H9 (cell line): ENCODE results near the gene CDKAL1. TPM values are rescaled to one million over a fixed set of nuclear protein-coding genes. Genes with fewer than 3 reads are reported as not detected.

Source experiments
- DNase-seq: peaks from one replicate; pipeline ENCODE4 v3.0.0-alpha.2; 2017
- H2AFZ ChIP-seq: one replicate; pipeline ENCODE4 v1.6.1; 2013; ENCODE audit warnings: mild to moderate bottlenecking, low read length, control low read depth, moderate library complexity
- H2AK5ac ChIP-seq: 2 replicates; pipeline ENCODE4 v1.6.1; 2013; ENCODE audit warnings: low read length, control low read depth, mixed read lengths; ENCODE audit not compliant: insufficient read length
- H2BK120ac ChIP-seq: one replicate; pipeline ENCODE4 v1.6.1; 2013; ENCODE audit warnings: low read depth, mild to moderate bottlenecking, low read length, control low read depth, inconsistent platforms; ENCODE audit not compliant: poor library complexity, severe bottlenecking
- H2BK12ac ChIP-seq: 2 replicates; pipeline ENCODE4 v1.6.1; 2013; ENCODE audit warnings: low read length, control low read depth, mixed read lengths, low read depth; ENCODE audit not compliant: insufficient read length
- H2BK15ac ChIP-seq: 2 replicates; pipeline ENCODE4 v1.6.1; 2013; ENCODE audit warnings: low read depth, low read length, control low read depth
- H2BK20ac ChIP-seq: one replicate; pipeline ENCODE4 v1.6.1; 2013; ENCODE audit warnings: low read depth, mild to moderate bottlenecking, low read length, control low read depth, inconsistent platforms; ENCODE audit not compliant: poor library complexity, severe bottlenecking
- H2BK5ac ChIP-seq: 2 replicates; pipeline ENCODE4 v1.6.1; 2013; ENCODE audit warnings: low read length, control low read depth, mixed read lengths; ENCODE audit not compliant: insufficient read length
- H3K14ac ChIP-seq: 2 replicates; pipeline ENCODE4 v1.6.1; 2013; ENCODE audit warnings: low read length, control low read depth; ENCODE audit not compliant: insufficient read depth
- H3K18ac ChIP-seq: 2 replicates; pipeline ENCODE4 v1.6.1; 2013; ENCODE audit warnings: low read depth, mild to moderate bottlenecking, mixed read lengths, low read length, control low read depth; ENCODE audit not compliant: insufficient read length
- H3K23ac ChIP-seq: 2 replicates; pipeline ENCODE4 v1.6.1; 2013; ENCODE audit warnings: low read length, control low read depth, mixed read lengths, low read depth; ENCODE audit not compliant: insufficient read length
- H3K23me2 ChIP-seq: 2 replicates; pipeline ENCODE4 v1.6.1; 2013; ENCODE audit warnings: low read depth, mild to moderate bottlenecking, mixed read lengths, low read length, control low read depth; ENCODE audit not compliant: insufficient read length, poor library complexity, severe bottlenecking
- H3K27ac ChIP-seq: 2 replicates; pipeline ENCODE4 v1.5.1; 2013; ENCODE audit warnings: low read length, control low read depth, mixed read lengths, low read depth; ENCODE audit not compliant: insufficient read length
- H3K27me3 ChIP-seq: 2 replicates; pipeline ENCODE4 v1.6.1; 2013; ENCODE audit warnings: low read length, control low read depth, inconsistent platforms; ENCODE audit not compliant: insufficient read depth
- H3K4ac ChIP-seq: 2 replicates; pipeline ENCODE4 v1.6.1; 2013; ENCODE audit warnings: low read depth, mild to moderate bottlenecking, control low read depth, inconsistent platforms, low read length, moderate library complexity
- H3K4me1 ChIP-seq: 2 replicates; pipeline ENCODE4 v1.6.1; 2013; ENCODE audit warnings: low read length, control low read depth, inconsistent platforms; ENCODE audit not compliant: insufficient read depth
- H3K4me2 ChIP-seq: 2 replicates; pipeline ENCODE4 v1.6.1; 2013; ENCODE audit warnings: low read length, control low read depth, mixed read lengths; ENCODE audit not compliant: insufficient read length, insufficient read depth
- H3K56ac ChIP-seq: 2 replicates; pipeline ENCODE4 v1.6.1; 2013; ENCODE audit warnings: low read depth, mild to moderate bottlenecking, mixed read lengths, low read length, control low read depth; ENCODE audit not compliant: insufficient read length
- H3K79me1 ChIP-seq: 2 replicates; pipeline ENCODE4 v1.6.1; 2013; ENCODE audit warnings: low read depth, mild to moderate bottlenecking, moderate library complexity, low read length, control low read depth, inconsistent platforms; ENCODE audit not compliant: insufficient read depth, poor library complexity, severe bottlenecking
- H3K79me2 ChIP-seq: 2 replicates; pipeline ENCODE4 v1.6.1; 2013; ENCODE audit warnings: low read length, control low read depth, inconsistent platforms; ENCODE audit not compliant: insufficient read depth
- H3K9ac ChIP-seq: 2 replicates; pipeline ENCODE4 v1.6.1; 2013; ENCODE audit warnings: low read length, control low read depth, mixed read lengths; ENCODE audit not compliant: insufficient read length; ENCODE audit errors: extremely low read depth
- H3K9me3 ChIP-seq: one replicate; pipeline ENCODE4 v1.6.1; 2013; ENCODE audit warnings: low read depth, low read length, inconsistent platforms; ENCODE audit not compliant: control insufficient read depth
- H3T11ph ChIP-seq: one replicate; pipeline ENCODE4 v1.6.1; 2013; ENCODE audit warnings: mild to moderate bottlenecking, low read length, control low read depth, inconsistent platforms
- H4K20me1 ChIP-seq: one replicate; pipeline ENCODE4 v1.6.1; 2013; ENCODE audit not compliant: control insufficient read depth, insufficient read length, insufficient read depth
- H4K5ac ChIP-seq: 2 replicates; pipeline ENCODE4 v1.6.1; 2013; ENCODE audit warnings: low read depth, mild to moderate bottlenecking, mixed read lengths, low read length, control low read depth; ENCODE audit not compliant: insufficient read length
- H4K8ac ChIP-seq: replicated peaks from 2 replicates; pipeline ENCODE4 v1.6.1; 2013; ENCODE audit warnings: low read length, control low read depth, mixed read lengths, low read depth; ENCODE audit not compliant: insufficient read length
- H4K91ac ChIP-seq: 2 replicates; pipeline ENCODE4 v1.6.1; 2013; ENCODE audit warnings: low read depth, mild to moderate bottlenecking, moderate library complexity, mixed read lengths, low read length, control low read depth; ENCODE audit not compliant: insufficient read length
- H3K27ac Mint-ChIP-seq, 3 experiments: 2 replicates in 2 of 3; 3 replicates in 1 of 3; pipeline ENCODE4 v1.8.0; 2020 to 2021; ENCODE audit warnings: mixed read lengths in 3 of 3, mild to moderate bottlenecking in 1 of 3, moderate library complexity in 1 of 3
- H3K27me3 Mint-ChIP-seq: 2 replicates; pipeline ENCODE4 v1.8.0; 2021; ENCODE audit warnings: low read depth, mild to moderate bottlenecking, moderate library complexity, mixed read lengths
- H3K36me3 Mint-ChIP-seq, 3 experiments: 2 replicates in 2 of 3; 3 replicates in 1 of 3; pipeline ENCODE4 v1.8.0; 2020 to 2021; ENCODE audit warnings: low read depth in 3 of 3, mixed read lengths in 3 of 3; ENCODE audit not compliant: insufficient read depth in 1 of 3
- H3K4me1 Mint-ChIP-seq, 2 experiments: 2 replicates each; pipeline ENCODE4 v1.8.0; 2020; ENCODE audit warnings: mixed read lengths in 2 of 2
- H3K4me3 Mint-ChIP-seq, 2 experiments: 2 replicates in 1 of 2; 3 replicates in 1 of 2; pipeline ENCODE4 v1.8.0; 2020 to 2021; ENCODE audit warnings: mild to moderate bottlenecking in 2 of 2, mixed read lengths in 2 of 2, moderate library complexity in 1 of 2
- H3K9me3 Mint-ChIP-seq, 2 experiments: 2 replicates in 1 of 2; 3 replicates in 1 of 2; pipeline ENCODE4 v1.8.0; 2020; ENCODE audit warnings: mild to moderate bottlenecking in 2 of 2, mixed read lengths in 2 of 2, moderate library complexity in 1 of 2
- WGBS: extraction: QIAGEN DNeasy Blood & Tissue Kit; methylation state at CpG from one replicate; pipeline ENCODE4 v1.1.7; 2013; ENCODE audit warnings: missing lambda C conversion rate, low lambda C conversion rate, mixed read lengths; ENCODE audit not compliant: insufficient read length; ENCODE audit errors: extremely low coverage; 5-methylcytosine and 5-hydroxymethylcytosine counted together
- total RNA-seq: library from RNA; stranded (reverse); gene quantifications from 2 replicates; pipeline ENCODE4 v1.2.1, GENCODE V29; 2021
- TF ChIP-seq, protein P1 (sequence below): fragments of 200-600 bp; sonication (generic); conservative IDR thresholded peaks from 3 replicates; pipeline ENCODE4 v1.8.0; 2021; ENCODE audit warnings: antibody characterized with exemption, mild to moderate bottlenecking

The CDKAL1 gene
- total RNA-seq, 1 experiment from 2014 or later, result 23.0 TPM

DNA sequence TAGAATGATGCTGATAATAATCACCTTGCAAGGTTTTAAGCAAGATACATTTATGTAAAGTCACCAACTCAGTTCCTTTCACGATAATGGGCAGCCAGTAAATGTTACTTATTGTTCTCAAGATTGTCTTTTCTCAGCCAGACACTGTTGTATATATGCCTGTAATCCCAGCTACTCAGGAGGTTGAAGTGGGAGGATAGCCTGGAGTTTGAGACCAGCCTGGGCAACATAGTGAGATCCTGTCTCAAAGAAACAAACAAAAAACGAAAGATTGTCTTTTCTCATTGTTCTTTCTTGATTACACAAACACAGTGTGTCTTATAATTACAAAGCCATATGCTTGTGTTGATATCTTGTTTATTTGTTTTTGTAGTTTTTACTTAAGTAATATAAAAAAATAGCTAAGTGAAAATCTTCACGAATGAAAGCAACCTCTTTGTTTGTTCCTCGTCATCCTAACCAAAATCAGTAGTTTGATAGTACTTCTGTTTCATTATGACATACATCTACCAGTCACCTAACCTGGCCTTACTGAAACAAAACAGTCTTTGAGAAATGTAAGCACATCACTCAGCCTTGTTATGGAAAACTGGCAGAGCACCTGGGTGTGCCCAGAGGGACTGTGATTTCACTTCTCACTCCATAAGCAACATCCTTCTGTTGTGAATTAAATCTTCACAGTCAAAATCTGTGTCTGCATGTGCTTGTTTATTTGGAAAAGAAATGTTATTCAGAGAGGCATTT, 623.1 kb downstream of the CDKAL1 start:
- Histone ChIP-seq H2BK15ac (no peak overlapping the region), H2BK20ac (no peak overlapping the region), H3K79me1 (no peaks in the 10 kb centered on the region), H3K27me3 (no peaks in the 10 kb centered on the region), H3K23me2 (no peaks in the 10 kb centered on the region), H2AK5ac (no peak overlapping the region), H3K4me2 (no peak overlapping the region), H4K91ac (no peak overlapping the region), H3K18ac (no peak overlapping the region), H3K27ac (no peak overlapping the region), H2BK5ac (no peak overlapping the region), H3K4me1 (0 out of 2 replicates have a peak, but pooled peaks cover 3% of the 10 kb centered on the region), H4K5ac (no peak overlapping the region), H3K23ac (no peak overlapping the region), H2BK12ac (no peak overlapping the region), H3K14ac (no peak overlapping the region), H2AFZ (no peak overlapping the region), H4K20me1 (no peaks in the 10 kb centered on the region), H3T11ph (no peak overlapping the region), H3K9ac (no peak overlapping the region), H2BK120ac (no peak overlapping the region), H3K79me2 (no peaks in the 10 kb centered on the region), H4K8ac (no peak overlapping the region), H3K4ac (no peak overlapping the region), H3K9me3 (no peaks in the 10 kb centered on the region), H3K56ac (no peak overlapping the region)
- Mint-ChIP-seq H3K9me3 (no peaks in the 10 kb centered on the region), H3K4me1 (peaks cover 18 to 24% of the 10 kb centered on the region in 2 experiments), H3K4me3 (no peak overlapping the region), H3K36me3 (no peaks in the 10 kb centered on the region), H3K27ac (peak overlapping the region in 2 of 3 experiments; percentile 49 to 66; a peak in 3 of 7 replicates), H3K27me3 (no peaks in the 10 kb centered on the region)
- DNase-seq, result no peak
- TF ChIP-seq, protein P1, sequence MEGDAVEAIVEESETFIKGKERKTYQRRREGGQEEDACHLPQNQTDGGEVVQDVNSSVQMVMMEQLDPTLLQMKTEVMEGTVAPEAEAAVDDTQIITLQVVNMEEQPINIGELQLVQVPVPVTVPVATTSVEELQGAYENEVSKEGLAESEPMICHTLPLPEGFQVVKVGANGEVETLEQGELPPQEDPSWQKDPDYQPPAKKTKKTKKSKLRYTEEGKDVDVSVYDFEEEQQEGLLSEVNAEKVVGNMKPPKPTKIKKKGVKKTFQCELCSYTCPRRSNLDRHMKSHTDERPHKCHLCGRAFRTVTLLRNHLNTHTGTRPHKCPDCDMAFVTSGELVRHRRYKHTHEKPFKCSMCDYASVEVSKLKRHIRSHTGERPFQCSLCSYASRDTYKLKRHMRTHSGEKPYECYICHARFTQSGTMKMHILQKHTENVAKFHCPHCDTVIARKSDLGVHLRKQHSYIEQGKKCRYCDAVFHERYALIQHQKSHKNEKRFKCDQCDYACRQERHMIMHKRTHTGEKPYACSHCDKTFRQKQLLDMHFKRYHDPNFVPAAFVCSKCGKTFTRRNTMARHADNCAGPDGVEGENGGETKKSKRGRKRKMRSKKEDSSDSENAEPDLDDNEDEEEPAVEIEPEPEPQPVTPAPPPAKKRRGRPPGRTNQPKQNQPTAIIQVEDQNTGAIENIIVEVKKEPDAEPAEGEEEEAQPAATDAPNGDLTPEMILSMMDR, result no peak
- WGBS, result no CpG with 5 or more reads among the region's 4 CpGs
